A549 (cell line): ENCODE results near the gene SHD. TPM values are rescaled to one million over a fixed set of nuclear protein-coding genes. Genes with fewer than 3 reads are reported as not detected.
A peak's percentile ranks its signal among the peaks of the same experiment; 100 is the strongest.

Experiments used
- ATAC-seq, 2 experiments: fragments of 200-7000 bp in 1 of 2; fragments of >200 bp in 1 of 2; cut with Nextera tagmentation in 1 of 2; cut with Tn5 transposase in 1 of 2; 3 replicates each; pipeline versions ENCODE4 v1.8.0 to v1.9.1; 2018 to 2020; ENCODE audit warnings: mild to moderate bottlenecking in 1 of 2, moderate library complexity in 1 of 2
- CTCF ChIA-PET: fragments of 300-600 bp; sonication (Branson Sonifier 250); formaldehyde crosslinking; extraction: SDS; loops from one replicate; lab custom pipeline; 2021; ENCODE audit warnings: antibody characterized with exemption, inconsistent platforms; lab: Yijun Ruan, JAX
- POLR2A ChIA-PET: fragments of 350-600 bp; formaldehyde crosslinking; extraction: SDS; loops from one replicate; lab custom pipeline; 2021; ENCODE audit warnings: antibody characterized with exemption, inconsistent platforms; lab: Yijun Ruan, JAX
- DNase-seq, 2 experiments: peaks; one replicate each; pipeline versions ENCODE4 v3.0.0 to v3.0.0-alpha.2; 2011 to 2016; ENCODE audit warnings: low read depth in 1 of 2, low spot score in 1 of 2
- FAIRE-seq: peaks from 2 replicates; lab custom pipeline; 2011; peaks lifted over from hg19 to GRCh38; lab: Jason Lieb, UNC
- H3K27ac ChIP-seq, 2 experiments: fragments of >200 bp; sonication (Bioruptor Twin); formaldehyde crosslinking; 3 replicates each; pipeline ENCODE4 v1.5.1; 2016 to 2017
- H3K4me1 ChIP-seq: fragments of >200 bp; sonication (Bioruptor Twin); formaldehyde crosslinking; 3 replicates; pipeline ENCODE4 v1.6.1; 2016
- H3K4me2 ChIP-seq: fragments of >200 bp; sonication (Bioruptor Twin); formaldehyde crosslinking; 3 replicates; pipeline ENCODE4 v1.6.1; 2016
- H3K4me3 ChIP-seq: fragments of >200 bp; sonication (Bioruptor Twin); formaldehyde crosslinking; 3 replicates; pipeline ENCODE4 v1.5.1; 2016
- H3K9me3 ChIP-seq: fragments of >200 bp; sonication (Bioruptor Twin); formaldehyde crosslinking; 3 replicates; pipeline ENCODE4 v1.6.1; 2016
- CBX8 ChIP-seq: fragments of 200-600 bp; sonication (generic); IDR thresholded peaks from 2 replicates; pipeline ENCODE4 v1.6.1; 2016
- CEBPB ChIP-seq, 2 experiments: fragments of >200 bp in 1 of 2; sonication (Bioruptor Twin) in 1 of 2; formaldehyde crosslinking in 1 of 2; IDR thresholded peaks; 2 replicates each; pipeline ENCODE4 v1.6.1; 2012 to 2016
- CHD2 ChIP-seq: fragments of 150-350 bp; IDR thresholded peaks from 2 replicates; pipeline ENCODE4 v1.6.1; 2014; ENCODE audit warnings: low read length; ENCODE audit not compliant: partially characterized antibody
- E2F6 ChIP-seq: IDR thresholded peaks from 2 replicates; pipeline ENCODE4 v1.6.1; 2012; ENCODE audit warnings: low read depth, borderline replicate concordance
- EP300 ChIP-seq, 2 experiments: fragments of >200 bp; sonication (Bioruptor Twin); formaldehyde crosslinking; IDR thresholded peaks; 2 replicates in 1 of 2; 3 replicates in 1 of 2; pipeline ENCODE4 v1.6.1; 2016 to 2017
- FOSB ChIP-seq: fragments of 250-450 bp; sonication (Bioruptor Pico); IDR thresholded peaks from 2 replicates; pipeline ENCODE4 v1.5.0; 2020; ENCODE audit warnings: mild to moderate bottlenecking, moderate library complexity
- GATA3 ChIP-seq: IDR thresholded peaks from 2 replicates; pipeline ENCODE4 v1.6.1; 2012; ENCODE audit warnings: borderline replicate concordance
- HDAC2 ChIP-seq: fragments of 200-600 bp; sonication (generic); IDR thresholded peaks from 2 replicates; pipeline ENCODE4 v1.6.1; 2016
- HOXB13 ChIP-seq: fragments of 250-450 bp; sonication (Bioruptor Pico); IDR thresholded peaks from 2 replicates; pipeline ENCODE4 v1.5.0; 2020; ENCODE audit warnings: low read depth, mild to moderate bottlenecking, moderate library complexity
- JUN ChIP-seq, 2 experiments: fragments of >200 bp; sonication (Bioruptor Twin); formaldehyde crosslinking; IDR thresholded peaks; 2 replicates in 1 of 2; 3 replicates in 1 of 2; pipeline ENCODE4 v1.6.1; 2016 to 2017
- KDM1A ChIP-seq: fragments of 200-600 bp; sonication (generic); IDR thresholded peaks from 2 replicates; pipeline ENCODE4 v1.6.1; 2016; ENCODE audit warnings: low read depth, mild to moderate bottlenecking
- KDM5A ChIP-seq: fragments of 200-600 bp; sonication (generic); IDR thresholded peaks from 2 replicates; pipeline ENCODE4 v1.6.1; 2016; ENCODE audit warnings: antibody characterized with exemption, mild to moderate bottlenecking
- MAFK ChIP-seq: fragments of 450-650 bp; IDR thresholded peaks from 2 replicates; pipeline ENCODE4 v1.6.1; 2014; ENCODE audit not compliant: partially characterized antibody
- MAZ ChIP-seq: fragments of 150-350 bp; IDR thresholded peaks from 2 replicates; pipeline ENCODE4 v1.6.1; 2014; ENCODE audit warnings: antibody characterized with exemption, low read depth, low read length, borderline replicate concordance
- NFE2L2 ChIP-seq: fragments of 150-350 bp; conservative IDR thresholded peaks from 2 replicates; pipeline ENCODE4 v1.6.1; 2014; ENCODE audit warnings: low read length
- PBX3 ChIP-seq: IDR thresholded peaks from 2 replicates; pipeline ENCODE4 v1.6.1; 2012
- REST ChIP-seq: fragments of 200-600 bp; sonication (generic); IDR thresholded peaks from 2 replicates; pipeline ENCODE4 v1.6.1; 2016; ENCODE audit warnings: antibody characterized with exemption, mild to moderate bottlenecking, moderate library complexity
- RFX5 ChIP-seq: fragments of 450-650 bp; IDR thresholded peaks from 2 replicates; pipeline ENCODE4 v1.7.1; 2014; ENCODE audit warnings: antibody characterized with exemption, mild to moderate bottlenecking, moderate library complexity
- SMC3 ChIP-seq: fragments of >200 bp; sonication (Bioruptor Twin); formaldehyde crosslinking; IDR thresholded peaks from 3 replicates; pipeline ENCODE4 v1.6.1; 2018; ENCODE audit warnings: inconsistent platforms
- TFCP2L1 ChIP-seq: fragments of 250-450 bp; sonication (Bioruptor Pico); IDR thresholded peaks from 2 replicates; pipeline ENCODE4 v1.5.0; 2021; ENCODE audit warnings: mild to moderate bottlenecking
- USF2 ChIP-seq: fragments of 450-650 bp; IDR thresholded peaks from 2 replicates; pipeline ENCODE4 v1.6.1; 2014; ENCODE audit warnings: antibody characterized with exemption
- ZFP36 ChIP-seq: fragments of 450-650 bp; IDR thresholded peaks from 2 replicates; pipeline ENCODE4 v1.6.1; 2014; ENCODE audit warnings: borderline replicate concordance; ENCODE audit not compliant: partially characterized antibody
- ZNF302 ChIP-seq: fragments of 250-450 bp; sonication (Bioruptor Pico); IDR thresholded peaks from 2 replicates; pipeline ENCODE4 v1.9.0; 2021; ENCODE audit warnings: inconsistent platforms, mild to moderate bottlenecking, moderate library complexity
- ZSCAN20 ChIP-seq: fragments of 250-450 bp; sonication (Bioruptor Pico); IDR thresholded peaks from 2 replicates; pipeline ENCODE4 v1.8.0; 2022; ENCODE audit warnings: mild to moderate bottlenecking, moderate library complexity
- WGBS: methylation state at CpG from one replicate; pipeline ENCODE4 v1.1.6; 2017; ENCODE audit errors: missing lambda C conversion rate; 5-methylcytosine and 5-hydroxymethylcytosine counted together
- polyA plus RNA-seq, 4 experiments: library from polyadenylated mRNA; depleted of rRNA in 3 of 4; stranded (reverse); fragments of >200 nt; fragmentation: RNase III in 1 of 4; extraction: RNeasy Plus Mini Kit Qiagen cat#74134 plus additional on column Dnase treatment in 1 of 4; gene quantifications; 2 replicates in 3 of 4; 3 replicates in 1 of 4; pipeline ENCODE4 v1.2.3, GENCODE V29; 2011 to 2017
- TF ChIP-seq, protein P1 (sequence below): fragments of 250-450 bp; sonication (Bioruptor Pico); IDR thresholded peaks from 2 replicates; pipeline ENCODE4 v1.5.0; 2020; ENCODE audit warnings: low read depth, mild to moderate bottlenecking, moderate library complexity
- TF ChIP-seq, protein P2 (sequence below): fragments of >200 bp; sonication (Bioruptor Twin); formaldehyde crosslinking; IDR thresholded peaks from 3 replicates; pipeline ENCODE4 v1.6.1; 2016
- TF ChIP-seq, protein P3 (sequence below): fragments of 250-450 bp; sonication (Bioruptor Pico); IDR thresholded peaks from 2 replicates; pipeline ENCODE4 v1.5.0; 2021; ENCODE audit warnings: mild to moderate bottlenecking, moderate library complexity, borderline replicate concordance

SHD gene
- polyA plus RNA-seq, 2 of the 4 experiments (the other 2 are of a cell fraction): 0.08 TPM; not detected in 1

GRCh38 chr19:4277191-4277696 is 1.8 kb upstream of the SHD start (continued):
- no peak for TF ChIP-seq REST
- no peak for TF ChIP-seq PBX3
- no peak for TF ChIP-seq FOSB (CRISPR knock-in tag)
- TF ChIP-seq, protein P1, sequence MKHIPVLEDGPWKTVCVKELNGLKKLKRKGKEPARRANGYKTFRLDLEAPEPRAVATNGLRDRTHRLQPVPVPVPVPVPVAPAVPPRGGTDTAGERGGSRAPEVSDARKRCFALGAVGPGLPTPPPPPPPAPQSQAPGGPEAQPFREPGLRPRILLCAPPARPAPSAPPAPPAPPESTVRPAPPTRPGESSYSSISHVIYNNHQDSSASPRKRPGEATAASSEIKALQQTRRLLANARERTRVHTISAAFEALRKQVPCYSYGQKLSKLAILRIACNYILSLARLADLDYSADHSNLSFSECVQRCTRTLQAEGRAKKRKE (CRISPR knock-in tag): no peak

- no peak overlapping the region for H3K4me3 ChIP-seq
- 20% methylated on average over 2 of the region's 4 CpGs for WGBS
- FAIRE-seq: no peak
- H3K4me2 ChIP-seq: no peak overlapping the region
- ChIA-PET CTCF (interaction anchor here (0.6 to 5.0 kb wide), 3 partner anchors 11 to 105 kb away, joined by 4 to 35 read pairs (median 8); no protein-coding TSS in a partner anchor), POLR2A (no interaction called here)
- no peak for DNase-seq
- TF ChIP-seq CBX8 (no peak), MAZ (no peak), ZNF302 (CRISPR knock-in tag) (no peak), USF2 (no peak), EP300 (IDR thresholded peaks at IDR 0.05) (no peak), CHD2 (no peak), KDM1A (no peak), CEBPB (IDR thresholded peaks at IDR 0.05) (no peak), GATA3 (no peak), ZFP36 (no peak), KDM5A (no peak), NFE2L2 (no peak)
- TF ChIP-seq, protein P2, sequence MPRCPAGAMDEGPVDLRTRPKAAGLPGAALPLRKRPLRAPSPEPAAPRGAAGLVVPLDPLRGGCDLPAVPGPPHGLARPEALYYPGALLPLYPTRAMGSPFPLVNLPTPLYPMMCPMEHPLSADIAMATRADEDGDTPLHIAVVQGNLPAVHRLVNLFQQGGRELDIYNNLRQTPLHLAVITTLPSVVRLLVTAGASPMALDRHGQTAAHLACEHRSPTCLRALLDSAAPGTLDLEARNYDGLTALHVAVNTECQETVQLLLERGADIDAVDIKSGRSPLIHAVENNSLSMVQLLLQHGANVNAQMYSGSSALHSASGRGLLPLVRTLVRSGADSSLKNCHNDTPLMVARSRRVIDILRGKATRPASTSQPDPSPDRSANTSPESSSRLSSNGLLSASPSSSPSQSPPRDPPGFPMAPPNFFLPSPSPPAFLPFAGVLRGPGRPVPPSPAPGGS: no peak
- H3K27ac ChIP-seq: no peak overlapping the region
- no peaks in the 10 kb centered on the region for H3K9me3 ChIP-seq
- ATAC-seq: 0 out of 6 replicates have a peak, but pooled peaks of 1 of the 2 experiments have one; percentile 17
- peaks cover 2% of the 10 kb centered on the region; the same call in 1 of the 3 replicates for H3K4me1 ChIP-seq
Measured at GRCh38 chr19:4278010-4278409, 1.1 kb upstream of the SHD start.

GRCh38 chr19:4279267-4279529 is 132 bp downstream of the SHD start:
- CTCF ChIA-PET: interaction anchor here (1.3 to 1.5 kb wide), 2 partner anchors 12 to 73 kb away, joined by 4 to 5 read pairs; no protein-coding TSS in a partner anchor
- POLR2A ChIA-PET: no interaction called here
- Histone ChIP-seq H3K4me1 (peaks cover 2% of the 10 kb centered on the region; the same call in 1 of the 3 replicates), H3K4me2 (peak overlapping the region; percentile 95), H3K27ac (peak overlapping the region in 1 of 2 experiments; percentile 67; a peak in 3 of 6 replicates), H3K4me3 (peak overlapping the region; percentile 47), H3K9me3 (no peaks in the 10 kb centered on the region)
- DNase-seq (no peak), FAIRE-seq (no peak), ATAC-seq (0 out of 6 replicates have a peak, but pooled peaks of 1 of the 2 experiments have one; percentile 12)
- WGBS: no CpG with 5 or more reads among the region's 30 CpGs
- no peak for TF ChIP-seq MAFK
- TF ChIP-seq ZSCAN20 (CRISPR knock-in tag): no peak
- no peak for TF ChIP-seq E2F6
- TF ChIP-seq TFCP2L1 (CRISPR knock-in tag): no peak
- no peak for TF ChIP-seq JUN (IDR thresholded peaks at IDR 0.05)
- TF ChIP-seq RFX5: no peak
- no peak for TF ChIP-seq HDAC2
- no peak for TF ChIP-seq GATA3
- TF ChIP-seq CBX8: no peak
- TF ChIP-seq, protein P3, sequence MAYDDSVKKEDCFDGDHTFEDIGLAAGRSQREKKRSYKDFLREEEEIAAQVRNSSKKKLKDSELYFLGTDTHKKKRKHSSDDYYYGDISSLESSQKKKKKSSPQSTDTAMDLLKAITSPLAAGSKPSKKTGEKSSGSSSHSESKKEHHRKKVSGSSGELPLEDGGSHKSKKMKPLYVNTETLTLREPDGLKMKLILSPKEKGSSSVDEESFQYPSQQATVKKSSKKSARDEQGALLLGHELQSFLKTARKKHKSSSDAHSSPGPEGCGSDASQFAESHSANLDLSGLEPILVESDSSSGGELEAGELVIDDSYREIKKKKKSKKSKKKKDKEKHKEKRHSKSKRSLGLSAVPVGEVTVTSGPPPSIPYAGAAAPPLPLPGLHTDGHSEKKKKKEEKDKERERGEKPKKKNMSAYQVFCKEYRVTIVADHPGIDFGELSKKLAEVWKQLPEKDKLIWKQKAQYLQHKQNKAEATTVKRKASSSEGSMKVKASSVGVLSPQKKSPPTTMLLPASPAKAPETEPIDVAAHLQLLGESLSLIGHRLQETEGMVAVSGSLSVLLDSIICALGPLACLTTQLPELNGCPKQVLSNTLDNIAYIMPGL (CRISPR knock-in tag): no peak
- no peak for TF ChIP-seq KDM5A
- TF ChIP-seq SMC3: no peak
- TF ChIP-seq HOXB13 (CRISPR knock-in tag): no peak
